H9 (cell line): ENCODE measurements around the gene PDE7B. TPM values are rescaled to one million over a fixed set of nuclear protein-coding genes. Genes with fewer than 3 reads are reported as not detected.

Experiments
- DNase-seq: peaks from one replicate; pipeline ENCODE4 v3.0.0-alpha.2; 2017
- H2AFZ ChIP-seq: one replicate; pipeline ENCODE4 v1.6.1; 2013; ENCODE audit warnings: mild to moderate bottlenecking, low read length, control low read depth, moderate library complexity
- H2AK5ac ChIP-seq: 2 replicates; pipeline ENCODE4 v1.6.1; 2013; ENCODE audit warnings: low read length, control low read depth, mixed read lengths; ENCODE audit not compliant: insufficient read length
- H2BK120ac ChIP-seq: one replicate; pipeline ENCODE4 v1.6.1; 2013; ENCODE audit warnings: low read depth, mild to moderate bottlenecking, low read length, control low read depth, inconsistent platforms; ENCODE audit not compliant: poor library complexity, severe bottlenecking
- H2BK12ac ChIP-seq: 2 replicates; pipeline ENCODE4 v1.6.1; 2013; ENCODE audit warnings: low read length, control low read depth, mixed read lengths, low read depth; ENCODE audit not compliant: insufficient read length
- H2BK15ac ChIP-seq: 2 replicates; pipeline ENCODE4 v1.6.1; 2013; ENCODE audit warnings: low read depth, low read length, control low read depth
- H2BK20ac ChIP-seq: one replicate; pipeline ENCODE4 v1.6.1; 2013; ENCODE audit warnings: low read depth, mild to moderate bottlenecking, low read length, control low read depth, inconsistent platforms; ENCODE audit not compliant: poor library complexity, severe bottlenecking
- H2BK5ac ChIP-seq: 2 replicates; pipeline ENCODE4 v1.6.1; 2013; ENCODE audit warnings: low read length, control low read depth, mixed read lengths; ENCODE audit not compliant: insufficient read length
- H3K14ac ChIP-seq: 2 replicates; pipeline ENCODE4 v1.6.1; 2013; ENCODE audit warnings: low read length, control low read depth; ENCODE audit not compliant: insufficient read depth
- H3K18ac ChIP-seq: 2 replicates; pipeline ENCODE4 v1.6.1; 2013; ENCODE audit warnings: low read depth, mild to moderate bottlenecking, mixed read lengths, low read length, control low read depth; ENCODE audit not compliant: insufficient read length
- H3K23ac ChIP-seq: 2 replicates; pipeline ENCODE4 v1.6.1; 2013; ENCODE audit warnings: low read length, control low read depth, mixed read lengths, low read depth; ENCODE audit not compliant: insufficient read length
- H3K23me2 ChIP-seq: 2 replicates; pipeline ENCODE4 v1.6.1; 2013; ENCODE audit warnings: low read depth, mild to moderate bottlenecking, mixed read lengths, low read length, control low read depth; ENCODE audit not compliant: insufficient read length, poor library complexity, severe bottlenecking
- H3K27ac ChIP-seq: 2 replicates; pipeline ENCODE4 v1.5.1; 2013; ENCODE audit warnings: low read length, control low read depth, mixed read lengths, low read depth; ENCODE audit not compliant: insufficient read length
- H3K27me3 ChIP-seq: 2 replicates; pipeline ENCODE4 v1.6.1; 2013; ENCODE audit warnings: low read length, control low read depth, inconsistent platforms; ENCODE audit not compliant: insufficient read depth
- H3K4ac ChIP-seq: 2 replicates; pipeline ENCODE4 v1.6.1; 2013; ENCODE audit warnings: low read depth, mild to moderate bottlenecking, control low read depth, inconsistent platforms, low read length, moderate library complexity
- H3K4me1 ChIP-seq: 2 replicates; pipeline ENCODE4 v1.6.1; 2013; ENCODE audit warnings: low read length, control low read depth, inconsistent platforms; ENCODE audit not compliant: insufficient read depth
- H3K4me2 ChIP-seq: 2 replicates; pipeline ENCODE4 v1.6.1; 2013; ENCODE audit warnings: low read length, control low read depth, mixed read lengths; ENCODE audit not compliant: insufficient read length, insufficient read depth
- H3K56ac ChIP-seq: 2 replicates; pipeline ENCODE4 v1.6.1; 2013; ENCODE audit warnings: low read depth, mild to moderate bottlenecking, mixed read lengths, low read length, control low read depth; ENCODE audit not compliant: insufficient read length
- H3K79me1 ChIP-seq: 2 replicates; pipeline ENCODE4 v1.6.1; 2013; ENCODE audit warnings: low read depth, mild to moderate bottlenecking, moderate library complexity, low read length, control low read depth, inconsistent platforms; ENCODE audit not compliant: insufficient read depth, poor library complexity, severe bottlenecking
- H3K79me2 ChIP-seq: 2 replicates; pipeline ENCODE4 v1.6.1; 2013; ENCODE audit warnings: low read length, control low read depth, inconsistent platforms; ENCODE audit not compliant: insufficient read depth
- H3K9ac ChIP-seq: 2 replicates; pipeline ENCODE4 v1.6.1; 2013; ENCODE audit warnings: low read length, control low read depth, mixed read lengths; ENCODE audit not compliant: insufficient read length; ENCODE audit errors: extremely low read depth
- H3K9me3 ChIP-seq: one replicate; pipeline ENCODE4 v1.6.1; 2013; ENCODE audit warnings: low read depth, low read length, inconsistent platforms; ENCODE audit not compliant: control insufficient read depth
- H3T11ph ChIP-seq: one replicate; pipeline ENCODE4 v1.6.1; 2013; ENCODE audit warnings: mild to moderate bottlenecking, low read length, control low read depth, inconsistent platforms
- H4K20me1 ChIP-seq: one replicate; pipeline ENCODE4 v1.6.1; 2013; ENCODE audit not compliant: control insufficient read depth, insufficient read length, insufficient read depth
- H4K5ac ChIP-seq: 2 replicates; pipeline ENCODE4 v1.6.1; 2013; ENCODE audit warnings: low read depth, mild to moderate bottlenecking, mixed read lengths, low read length, control low read depth; ENCODE audit not compliant: insufficient read length
- H4K8ac ChIP-seq: replicated peaks from 2 replicates; pipeline ENCODE4 v1.6.1; 2013; ENCODE audit warnings: low read length, control low read depth, mixed read lengths, low read depth; ENCODE audit not compliant: insufficient read length
- H4K91ac ChIP-seq: 2 replicates; pipeline ENCODE4 v1.6.1; 2013; ENCODE audit warnings: low read depth, mild to moderate bottlenecking, moderate library complexity, mixed read lengths, low read length, control low read depth; ENCODE audit not compliant: insufficient read length
- H3K27ac Mint-ChIP-seq, 3 experiments: 2 replicates in 2 of 3; 3 replicates in 1 of 3; pipeline ENCODE4 v1.8.0; 2020 to 2021; ENCODE audit warnings: mixed read lengths in 3 of 3, mild to moderate bottlenecking in 1 of 3, moderate library complexity in 1 of 3
- H3K27me3 Mint-ChIP-seq: 2 replicates; pipeline ENCODE4 v1.8.0; 2021; ENCODE audit warnings: low read depth, mild to moderate bottlenecking, moderate library complexity, mixed read lengths
- H3K36me3 Mint-ChIP-seq, 3 experiments: 2 replicates in 2 of 3; 3 replicates in 1 of 3; pipeline ENCODE4 v1.8.0; 2020 to 2021; ENCODE audit warnings: low read depth in 3 of 3, mixed read lengths in 3 of 3; ENCODE audit not compliant: insufficient read depth in 1 of 3
- H3K4me1 Mint-ChIP-seq, 2 experiments: 2 replicates each; pipeline ENCODE4 v1.8.0; 2020; ENCODE audit warnings: mixed read lengths in 2 of 2
- H3K4me3 Mint-ChIP-seq, 2 experiments: 2 replicates in 1 of 2; 3 replicates in 1 of 2; pipeline ENCODE4 v1.8.0; 2020 to 2021; ENCODE audit warnings: mild to moderate bottlenecking in 2 of 2, mixed read lengths in 2 of 2, moderate library complexity in 1 of 2
- H3K9me3 Mint-ChIP-seq, 2 experiments: 2 replicates in 1 of 2; 3 replicates in 1 of 2; pipeline ENCODE4 v1.8.0; 2020; ENCODE audit warnings: mild to moderate bottlenecking in 2 of 2, mixed read lengths in 2 of 2, moderate library complexity in 1 of 2
- CTCF ChIP-seq: fragments of 200-600 bp; sonication (generic); conservative IDR thresholded peaks from 3 replicates; pipeline ENCODE4 v1.8.0; 2021; ENCODE audit warnings: antibody characterized with exemption, mild to moderate bottlenecking
- WGBS: extraction: QIAGEN DNeasy Blood & Tissue Kit; methylation state at CpG from one replicate; pipeline ENCODE4 v1.1.7; 2013; ENCODE audit warnings: missing lambda C conversion rate, low lambda C conversion rate, mixed read lengths; ENCODE audit not compliant: insufficient read length; ENCODE audit errors: extremely low coverage; 5-methylcytosine and 5-hydroxymethylcytosine counted together
- total RNA-seq: library from RNA; stranded (reverse); gene quantifications from 2 replicates; pipeline ENCODE4 v1.2.1, GENCODE V29; 2021

The PDE7B gene
- total RNA-seq, 1 experiment from 2014 or later: not detected

- Histone ChIP-seq H3K79me1 (no peaks in the 10 kb centered on the region), H2BK15ac (no peak overlapping the region), H3K4me1 (no peaks in the 10 kb centered on the region), H3K79me2 (no peaks in the 10 kb centered on the region), H2AK5ac (no peak overlapping the region), H2BK20ac (no peak overlapping the region), H2BK12ac (no peak overlapping the region), H3K18ac (no peak overlapping the region), H3K14ac (no peak overlapping the region), H3K23me2 (no peaks in the 10 kb centered on the region), H3K4ac (no peak overlapping the region), H4K8ac (no peak overlapping the region), H3T11ph (no peak overlapping the region), H3K56ac (no peak overlapping the region), H2AFZ (no peak overlapping the region), H4K5ac (no peak overlapping the region), H2BK5ac (no peak overlapping the region), H3K4me2 (no peak overlapping the region), H3K27ac (no peak overlapping the region), H4K91ac (no peak overlapping the region), H3K23ac (no peak overlapping the region), H2BK120ac (no peak overlapping the region), H3K9ac (no peak overlapping the region), H3K27me3 (no peaks in the 10 kb centered on the region), H3K9me3 (no peaks in the 10 kb centered on the region), H4K20me1 (no peaks in the 10 kb centered on the region)
- no peaks in the 10 kb centered on the region for H3K27me3 Mint-ChIP-seq
- peak; percentile 100 for TF ChIP-seq CTCF
- peak; percentile 36 for DNase-seq
- no peaks in the 10 kb centered on the region for H3K4me1 Mint-ChIP-seq
- H3K9me3 Mint-ChIP-seq: peaks cover 0 to 4% of the 10 kb centered on the region in 2 experiments; a peak in 2 of 5 replicates
- no peak overlapping the region for H3K27ac Mint-ChIP-seq
- H3K4me3 Mint-ChIP-seq: no peak overlapping the region
- H3K36me3 Mint-ChIP-seq: peaks cover 0 to 13% (median 7%) of the 10 kb centered on the region in 3 experiments; a peak in 3 of 7 replicates
- WGBS: no CpG with 5 or more reads among the region's 12 CpGs
Measured at GRCh38 chr6:136226027-136226673, 374.6 kb downstream of the PDE7B start.
